ENCODE results near the gene RIOX2.
"Not testable (repeated sequence)": the region's sequence is repeated elsewhere in the genome, so short reads cannot be mapped to it uniquely, and the experiment has no call there.

The RIOX2 gene

GRCh38 chr3:97909830-97910229, 62.4 kb downstream of the RIOX2 start:
- FAIRE-seq = not testable (repeated sequence)

- FAIRE-seq = no peak
These were observed 70.7 kb downstream of the RIOX2 start for GRCh38 chr3:97901313-97902248.

GRCh38 chr3:97899331-97899730, 72.9 kb downstream of the RIOX2 start:
- FAIRE-seq = no peak

GRCh38 chr3:97896547-97896946, 75.7 kb downstream of the RIOX2 start:
- FAIRE-seq = no peak

- FAIRE-seq = no peak
These were observed 76.1 kb downstream of the RIOX2 start for GRCh38 chr3:97896129-97896528.

- no peak for FAIRE-seq
These were observed 77.0 kb downstream of the RIOX2 start for GRCh38 chr3:97895216-97895615.

- no peak for FAIRE-seq
These were observed 79.4 kb downstream of the RIOX2 start for GRCh38 chr3:97892852-97893251.
